GDM1 (cell line): ENCODE data around the gene FAM193B.
"Not testable (repeated sequence)": the region's sequence is repeated elsewhere in the genome, so short reads cannot be mapped to it uniquely, and the experiment has no call there.

Experiments
- DNase-seq: peaks from one replicate; lab custom pipeline; 2025; lab: John Stamatoyannopoulos, UW

FAM193B gene

DNA sequence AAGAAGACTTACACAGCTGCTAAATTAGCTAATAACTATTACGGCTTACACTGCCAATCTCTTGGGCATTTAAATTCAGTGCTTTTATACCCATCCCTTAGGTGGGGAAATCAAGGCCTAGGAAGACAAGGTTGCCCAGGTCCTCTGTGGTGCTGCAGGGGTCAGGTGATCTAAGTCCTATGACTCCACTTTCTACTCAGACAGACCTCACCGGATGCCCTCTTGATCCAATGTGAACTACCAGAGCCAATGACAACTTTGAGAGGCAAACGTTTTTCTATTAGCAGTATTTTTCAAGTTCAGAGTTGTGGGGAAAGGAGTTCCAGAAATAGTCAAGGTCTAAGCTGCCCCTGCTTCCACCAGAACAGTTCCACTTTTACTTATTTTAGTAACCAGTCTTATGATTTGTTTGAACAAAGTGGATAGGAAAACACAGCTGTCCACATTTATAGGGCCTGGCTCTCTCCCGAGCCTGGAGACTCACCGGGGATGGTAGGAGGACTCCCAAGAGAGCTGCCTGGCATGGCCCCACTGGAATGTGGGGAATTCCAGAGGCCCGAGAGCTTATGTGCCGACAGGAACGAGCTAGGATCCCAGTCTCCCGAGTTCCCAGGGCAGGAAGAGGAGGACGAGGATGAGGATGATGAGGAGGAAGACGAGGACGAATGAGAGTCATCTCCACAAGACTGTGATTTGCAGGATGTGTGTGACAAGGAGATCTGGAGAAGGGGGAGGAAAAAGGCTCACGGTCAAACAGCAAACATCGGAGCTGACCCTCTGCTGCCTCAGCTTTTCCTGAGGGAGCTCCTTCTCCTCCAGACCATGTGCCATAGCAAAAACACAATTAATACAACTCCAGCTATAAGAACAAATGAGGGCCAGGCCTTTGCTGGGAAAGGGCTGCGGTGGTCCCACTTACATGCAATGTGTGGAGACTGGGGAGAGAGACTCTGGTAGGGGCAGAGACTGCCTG is 16.7 kb downstream of the FAM193B start:
- DNase-seq: no peak

GRCh38 chr5:177536386-177536785 is 18.0 kb downstream of the FAM193B start:
- DNase-seq: no peak

DNA sequence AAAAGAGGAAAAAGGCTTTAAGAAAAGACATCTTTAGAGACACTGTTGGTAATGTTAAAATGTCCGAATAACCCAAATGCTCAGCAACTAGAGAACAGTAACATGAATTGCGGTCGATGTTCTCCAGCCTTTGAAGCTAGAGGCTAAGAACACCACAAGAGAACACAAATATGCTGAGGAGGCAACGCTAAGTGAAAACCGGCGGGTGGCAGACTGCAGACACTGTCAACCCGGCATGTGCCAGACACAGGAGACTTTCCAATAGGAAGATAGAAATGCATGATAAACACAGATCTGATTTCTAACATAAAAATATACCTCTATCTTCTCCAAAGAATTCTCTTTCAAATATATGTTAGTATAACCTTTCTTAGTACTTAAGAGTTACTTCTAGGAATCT is 19.2 kb downstream of the FAM193B start:
- no peak for DNase-seq

DNA sequence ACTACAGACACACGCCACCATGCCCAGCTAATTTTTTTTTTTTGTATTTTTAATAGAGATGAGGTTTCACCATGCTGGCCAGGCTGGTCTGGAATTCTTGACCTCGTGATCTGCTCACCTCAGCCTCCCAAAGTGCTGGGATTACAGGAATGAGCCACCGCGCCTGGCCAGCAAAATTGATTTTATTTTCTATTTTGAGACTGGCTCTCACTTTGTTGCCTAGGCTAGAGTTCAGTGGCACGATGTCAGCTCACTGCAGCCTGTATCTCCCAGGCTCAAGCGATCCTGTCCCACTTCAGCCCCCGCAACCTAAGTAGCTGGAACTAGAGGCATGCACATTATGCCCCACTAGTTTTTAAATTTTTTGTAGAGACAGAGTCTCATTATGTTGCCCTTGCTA is 19.9 kb downstream of the FAM193B start:
- not testable (repeated sequence) for DNase-seq

- no peak for DNase-seq
Measured at GRCh38 chr5:177531209-177531940, 23.0 kb downstream of the FAM193B start.

DNA sequence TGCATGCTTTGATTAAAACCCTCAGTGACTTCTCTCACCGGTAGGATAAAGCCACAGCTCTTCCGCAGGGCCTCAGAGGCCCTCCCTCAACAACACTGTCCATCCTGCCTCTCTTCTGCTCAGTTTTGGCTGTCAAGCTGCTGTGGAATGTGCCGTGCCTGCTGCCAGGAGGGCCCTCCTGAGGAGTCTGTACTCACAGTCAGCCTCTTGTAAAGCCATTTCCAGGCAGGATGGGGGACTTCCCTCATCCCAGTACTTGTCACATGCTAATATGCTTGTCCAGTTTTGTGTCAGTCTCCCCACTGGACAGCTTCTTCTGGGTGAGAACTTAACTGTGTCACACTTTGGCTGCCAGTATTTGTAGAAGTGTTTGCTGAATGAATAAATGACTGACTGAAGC is 23.7 kb downstream of the FAM193B start:
- no peak for DNase-seq

- no peak for DNase-seq
Measured at GRCh38 chr5:177529247-177530203, 24.8 kb downstream of the FAM193B start.

- no peak for DNase-seq
Measured at GRCh38 chr5:177528631-177529030, 25.7 kb downstream of the FAM193B start.

DNA sequence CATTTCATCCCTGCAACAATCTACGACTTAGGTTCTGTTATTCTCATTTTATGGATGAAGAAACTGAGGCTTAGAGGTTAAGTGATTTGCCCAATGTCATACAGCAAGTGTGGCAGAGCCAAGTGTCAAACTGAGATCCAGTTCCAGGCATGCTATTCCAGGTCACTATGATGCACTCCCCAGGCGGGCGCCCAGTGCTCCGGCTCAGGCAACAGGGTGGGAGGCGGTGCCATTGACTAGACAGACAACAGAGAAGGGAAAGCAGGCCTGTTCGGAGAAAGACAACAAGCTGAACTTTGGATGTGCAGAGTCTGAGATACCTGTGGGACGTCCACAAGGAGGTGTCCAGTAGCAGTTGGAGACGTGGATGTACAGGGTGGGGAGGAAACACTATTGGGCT is 26.8 kb downstream of the FAM193B start:
- no peak for DNase-seq

DNA sequence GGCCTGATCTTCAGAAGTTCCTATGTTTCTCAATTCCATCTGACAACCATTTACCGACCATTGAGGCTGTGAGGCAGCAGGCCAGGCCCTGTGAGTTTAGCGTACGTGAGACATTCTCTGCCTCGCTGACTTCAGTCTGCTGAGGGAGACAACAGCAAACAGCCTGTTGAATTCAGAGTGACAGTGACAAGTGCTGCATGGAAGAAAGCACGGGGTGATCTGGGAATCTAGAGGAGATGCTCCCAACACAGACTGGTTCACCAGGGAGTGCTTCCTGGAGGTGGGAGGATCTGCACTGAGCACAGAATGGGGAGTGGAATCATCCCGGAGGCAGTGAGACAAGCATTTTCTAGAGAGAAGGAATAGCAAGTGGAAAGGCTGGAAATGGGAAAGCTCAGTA is 27.6 kb downstream of the FAM193B start:
- DNase-seq: no peak

DNA sequence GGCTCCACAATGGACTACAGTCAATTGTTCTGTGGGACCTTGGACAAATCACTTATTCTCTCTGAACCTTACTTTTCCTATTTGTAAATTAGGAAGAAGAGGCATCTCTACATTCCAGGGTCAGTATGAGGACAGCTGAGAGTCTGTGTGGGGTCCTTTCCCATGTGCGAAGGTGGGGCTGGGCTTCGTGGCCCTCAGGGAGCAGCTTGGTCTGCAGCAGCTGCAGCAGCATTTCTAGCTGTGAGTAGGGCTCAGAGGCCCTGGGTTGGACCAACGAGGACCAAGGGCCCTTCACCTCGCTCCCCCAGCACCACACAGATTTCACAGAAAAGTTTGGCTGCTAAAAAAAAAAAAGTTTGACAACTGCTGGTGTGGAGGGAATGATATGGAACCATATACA is 28.2 kb downstream of the FAM193B start:
- DNase-seq: no peak

- no peak for DNase-seq
Measured at GRCh38 chr5:177524941-177525655, 29.3 kb downstream of the FAM193B start.

GRCh38 chr5:177524539-177524900 is 29.8 kb downstream of the FAM193B start:
- DNase-seq: no peak

GRCh38 chr5:177523711-177524538 is 30.4 kb downstream of the FAM193B start:
- DNase-seq: no peak

GRCh38 chr5:177520916-177521513 is 33.3 kb downstream of the FAM193B start:
- DNase-seq: no peak

DNA sequence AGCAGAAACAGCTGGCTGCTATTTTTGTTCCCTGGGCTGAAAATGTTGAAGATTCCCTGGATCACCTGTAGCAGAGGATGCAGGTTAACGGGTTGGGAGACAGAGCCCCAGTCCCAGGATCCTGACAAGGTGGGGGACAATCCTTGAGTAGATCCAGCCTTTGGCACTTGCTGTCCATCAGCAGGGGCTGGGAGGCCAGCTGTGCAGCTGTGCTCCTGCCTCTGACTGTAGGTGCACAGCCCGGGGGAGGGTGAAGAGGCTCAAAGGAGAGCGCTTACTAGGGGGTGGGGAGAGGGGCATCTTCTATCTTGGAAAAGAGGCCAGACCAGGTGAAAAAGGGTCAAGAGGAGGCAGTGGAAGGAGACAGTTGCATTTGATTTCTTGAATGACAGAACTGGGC is 34.1 kb downstream of the FAM193B start:
- no peak for DNase-seq

- DNase-seq: no peak
Measured at GRCh38 chr5:177519463-177520235, 34.7 kb downstream of the FAM193B start.

DNA sequence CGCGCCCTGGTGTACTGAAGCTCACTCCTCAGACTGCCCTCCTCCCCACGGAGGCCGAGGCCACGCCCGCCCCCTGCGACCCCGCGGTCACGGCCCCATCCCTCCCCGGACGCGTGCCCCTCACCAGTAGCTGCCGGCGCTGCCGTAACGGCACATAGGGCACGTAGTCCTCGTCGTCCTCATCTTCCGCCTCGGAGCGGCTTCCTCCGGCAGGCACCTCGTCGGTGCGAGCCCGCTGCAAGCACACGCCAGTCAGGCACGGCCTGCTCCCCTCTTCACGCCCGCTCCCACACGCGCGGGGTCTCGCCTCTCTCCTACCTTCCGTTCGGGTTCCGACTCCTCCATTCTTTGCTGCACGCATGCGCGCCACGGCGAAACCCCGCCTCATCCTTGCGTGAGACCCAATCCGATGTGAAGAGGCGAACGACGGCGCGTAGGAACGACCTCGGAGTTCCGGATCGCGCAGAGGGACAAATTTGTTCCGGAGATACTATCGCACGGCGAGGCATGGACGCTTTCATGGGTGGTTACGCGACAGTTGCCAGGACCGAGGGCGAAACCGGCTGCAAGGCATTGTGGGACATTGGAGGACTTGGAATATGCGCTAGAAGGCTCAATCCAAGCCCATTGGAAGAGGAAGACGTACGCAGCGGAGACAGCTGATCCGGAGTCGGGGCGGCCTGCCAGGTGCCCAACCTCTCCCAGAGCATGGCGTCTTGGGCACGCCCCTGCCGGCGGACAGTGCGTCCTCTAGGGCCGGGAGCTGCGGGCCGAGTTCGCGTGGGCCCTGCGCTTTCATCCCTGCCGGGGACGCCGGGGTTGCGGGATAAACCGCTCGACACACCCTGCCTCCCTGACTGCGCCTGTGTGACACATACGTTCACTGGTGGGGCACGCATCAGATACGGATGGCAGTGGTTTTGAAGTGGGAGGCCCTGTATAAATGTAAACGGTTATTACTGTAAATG is 37.5 kb downstream of the FAM193B start, which contains the start of gene DDX41:
Gene DDX41, minus strand, starts transcription at position 361 of the 968 bp plus-strand sequence. Its CDS starts 16 bp downstream, at position 345.
- DNase-seq: peak; percentile 97
